ENCODE data around the gene SHMT2.

Gene SHMT2

DNA sequence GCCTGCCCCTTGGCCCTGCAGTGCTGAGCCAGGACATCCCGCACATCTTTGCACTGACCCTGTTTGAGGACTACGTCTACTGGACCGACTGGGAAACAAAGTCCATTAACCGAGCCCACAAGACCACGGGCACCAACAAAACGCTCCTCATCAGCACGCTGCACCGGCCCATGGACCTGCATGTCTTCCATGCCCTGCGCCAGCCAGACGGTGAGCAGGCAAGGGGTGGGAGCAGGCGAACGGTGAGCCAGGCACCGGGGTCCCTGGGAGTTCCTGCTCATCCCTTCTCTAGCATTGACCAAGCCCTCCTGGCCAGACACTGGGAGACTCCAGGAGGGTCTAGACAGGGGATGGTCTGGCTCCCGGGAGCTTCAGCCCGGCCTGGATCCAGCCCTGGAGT lies 30.3 kb upstream of the SHMT2 start:
- no peak for DNase-seq

DNA sequence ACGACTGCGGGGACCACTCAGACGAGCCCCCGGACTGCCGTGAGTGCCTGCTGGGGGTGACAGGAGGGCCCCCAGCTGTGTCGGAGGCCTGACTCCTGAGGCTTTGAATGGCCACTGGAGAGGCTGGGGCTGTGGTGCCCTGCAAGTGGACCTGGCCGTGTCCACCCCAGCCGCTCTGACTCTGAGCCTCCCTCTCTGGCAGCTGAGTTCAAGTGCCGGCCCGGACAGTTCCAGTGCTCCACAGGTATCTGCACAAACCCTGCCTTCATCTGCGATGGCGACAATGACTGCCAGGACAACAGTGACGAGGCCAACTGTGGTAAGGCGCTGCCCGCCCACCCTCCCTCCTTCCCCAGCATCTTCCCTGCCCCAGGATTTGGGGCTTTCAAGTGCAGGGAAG lies 29.0 kb upstream of the SHMT2 start:
- DNase-seq = no peak

GRCh38 chr12:57201219-57201618 lies 28.3 kb upstream of the SHMT2 start:
- no peak for DNase-seq

DNA sequence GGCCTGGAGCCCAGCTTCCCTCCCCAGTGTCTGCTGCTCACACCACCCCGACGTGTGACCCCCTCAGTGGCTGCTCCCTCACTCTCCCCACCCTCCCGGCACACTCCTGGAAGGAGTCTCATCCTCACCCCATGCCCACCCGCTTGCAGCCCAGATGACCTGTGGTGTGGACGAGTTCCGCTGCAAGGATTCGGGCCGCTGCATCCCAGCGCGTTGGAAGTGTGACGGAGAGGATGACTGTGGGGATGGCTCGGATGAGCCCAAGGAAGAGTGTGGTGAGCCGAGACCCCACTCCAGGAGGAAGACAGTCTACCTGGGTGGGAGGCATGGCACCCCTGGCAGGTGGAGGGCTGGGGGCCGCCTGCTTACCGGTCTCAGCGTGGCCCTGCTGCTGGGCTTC lies 27.9 kb upstream of the SHMT2 start:
- DNase-seq = no peak

GRCh38 chr12:57202321-57202720 lies 27.2 kb upstream of the SHMT2 start:
- no peak for DNase-seq

- DNase-seq = no peak
Observed at GRCh38 chr12:57203201-57203600, 26.3 kb upstream of the SHMT2 start.

GRCh38 chr12:57203791-57204190 lies 25.7 kb upstream of the SHMT2 start:
- DNase-seq = no peak

- no peak for DNase-seq
Observed at GRCh38 chr12:57204454-57204853, 25.1 kb upstream of the SHMT2 start.

DNA sequence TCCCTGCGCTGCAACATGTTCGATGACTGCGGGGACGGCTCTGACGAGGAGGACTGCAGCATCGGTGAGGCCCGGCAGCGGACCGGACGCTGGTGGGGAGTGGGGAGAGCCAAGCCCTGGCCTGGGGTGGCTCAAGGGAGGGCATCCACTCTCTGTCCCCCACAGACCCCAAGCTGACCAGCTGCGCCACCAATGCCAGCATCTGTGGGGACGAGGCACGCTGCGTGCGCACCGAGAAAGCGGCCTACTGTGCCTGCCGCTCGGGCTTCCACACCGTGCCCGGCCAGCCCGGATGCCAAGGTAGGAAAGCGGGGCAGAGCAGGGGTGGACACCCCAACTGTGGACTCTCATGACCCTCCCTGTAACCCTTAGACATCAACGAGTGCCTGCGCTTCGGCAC lies 24.3 kb upstream of the SHMT2 start:
- DNase-seq = no peak

GRCh38 chr12:57205931-57206330 lies 23.6 kb upstream of the SHMT2 start:
- DNase-seq = no peak

DNA sequence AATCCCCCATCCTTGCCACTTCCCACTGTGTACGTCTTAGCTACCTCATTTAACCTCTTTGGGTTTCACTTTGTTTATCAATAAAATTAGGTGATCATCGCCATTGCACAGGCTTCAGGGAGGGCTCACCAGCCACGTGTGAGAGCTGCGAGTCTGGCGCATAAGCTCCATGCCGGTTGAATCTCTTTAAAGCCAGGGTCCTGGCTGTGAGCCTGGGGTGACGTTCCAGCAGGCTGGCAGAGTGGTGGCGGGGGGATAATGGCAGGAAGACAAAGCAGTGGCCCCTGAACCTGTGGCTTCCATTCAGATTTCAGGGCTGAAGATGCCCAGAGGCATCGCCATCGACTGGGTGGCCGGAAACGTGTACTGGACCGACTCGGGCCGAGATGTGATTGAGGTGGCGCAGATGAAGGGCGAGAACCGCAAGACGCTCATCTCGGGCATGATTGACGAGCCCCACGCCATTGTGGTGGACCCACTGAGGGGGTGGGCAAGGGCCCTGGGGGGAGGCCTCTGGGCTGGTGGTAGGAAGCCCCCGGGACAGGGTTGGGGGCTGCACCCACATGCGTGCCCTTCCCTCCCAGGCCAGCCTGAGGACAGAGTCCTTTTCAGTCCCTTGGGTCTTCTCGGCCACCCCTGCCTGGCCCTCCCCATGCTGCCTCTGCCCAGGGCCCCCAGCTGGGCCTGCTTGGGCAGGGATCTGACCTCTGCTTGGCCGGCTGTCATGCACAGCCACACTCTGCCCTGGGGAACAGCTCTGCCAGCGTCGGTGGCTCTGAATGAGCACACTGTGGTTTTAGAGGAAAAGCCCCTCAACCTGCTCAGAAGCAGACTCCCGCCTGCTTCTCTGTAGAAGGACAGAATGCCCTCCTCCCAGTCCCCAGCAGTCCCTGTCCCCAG lies 21.5 kb upstream of the SHMT2 start:
- no peak for DNase-seq

DNA sequence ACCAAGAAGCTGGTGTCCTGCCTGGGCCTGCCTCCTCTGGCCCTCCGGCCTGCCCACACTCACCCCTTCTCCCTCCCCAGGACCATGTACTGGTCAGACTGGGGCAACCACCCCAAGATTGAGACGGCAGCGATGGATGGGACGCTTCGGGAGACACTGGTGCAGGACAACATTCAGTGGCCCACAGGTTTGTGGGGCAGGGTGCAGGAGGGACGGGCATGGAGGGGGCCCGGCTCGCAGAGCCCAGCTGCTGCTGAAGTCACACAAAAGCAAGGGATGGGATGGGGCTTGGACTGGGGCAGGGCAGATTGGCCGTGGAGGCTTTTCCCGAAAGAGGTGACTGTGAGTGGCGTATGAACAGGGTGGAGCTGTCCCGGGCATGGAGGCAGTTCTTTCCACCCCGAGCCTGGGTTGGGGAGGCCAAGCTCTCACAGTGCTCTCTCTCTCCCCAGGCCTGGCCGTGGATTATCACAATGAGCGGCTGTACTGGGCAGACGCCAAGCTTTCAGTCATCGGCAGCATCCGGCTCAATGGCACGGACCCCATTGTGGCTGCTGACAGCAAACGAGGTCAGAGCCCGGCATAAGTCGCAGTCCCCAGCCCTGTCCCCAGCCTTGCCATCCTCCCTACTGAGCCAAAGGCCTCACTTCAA lies 20.8 kb upstream of the SHMT2 start:
- DNase-seq = no peak

DNA sequence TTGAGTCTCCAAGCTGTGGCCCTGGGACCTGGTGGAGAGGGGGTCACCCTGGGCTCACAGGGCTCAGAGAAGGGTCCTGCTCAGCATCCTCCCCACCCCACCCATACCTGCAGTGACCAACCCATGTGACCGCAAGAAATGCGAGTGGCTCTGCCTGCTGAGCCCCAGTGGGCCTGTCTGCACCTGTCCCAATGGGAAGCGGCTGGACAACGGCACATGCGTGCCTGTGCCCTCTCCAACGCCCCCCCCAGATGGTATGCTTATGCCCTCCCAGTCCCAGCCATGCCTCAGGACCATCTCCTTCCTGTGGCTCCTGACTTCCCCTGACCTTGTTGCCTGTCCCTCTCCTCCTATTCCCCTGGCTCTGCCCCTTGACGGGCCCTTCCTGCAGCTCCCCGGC lies 19.6 kb upstream of the SHMT2 start:
- no peak for DNase-seq

GRCh38 chr12:57210461-57210860 lies 19.1 kb upstream of the SHMT2 start:
- DNase-seq = no peak

- no peak for DNase-seq
Observed at GRCh38 chr12:57210926-57211692, 18.4 kb upstream of the SHMT2 start.

DNA sequence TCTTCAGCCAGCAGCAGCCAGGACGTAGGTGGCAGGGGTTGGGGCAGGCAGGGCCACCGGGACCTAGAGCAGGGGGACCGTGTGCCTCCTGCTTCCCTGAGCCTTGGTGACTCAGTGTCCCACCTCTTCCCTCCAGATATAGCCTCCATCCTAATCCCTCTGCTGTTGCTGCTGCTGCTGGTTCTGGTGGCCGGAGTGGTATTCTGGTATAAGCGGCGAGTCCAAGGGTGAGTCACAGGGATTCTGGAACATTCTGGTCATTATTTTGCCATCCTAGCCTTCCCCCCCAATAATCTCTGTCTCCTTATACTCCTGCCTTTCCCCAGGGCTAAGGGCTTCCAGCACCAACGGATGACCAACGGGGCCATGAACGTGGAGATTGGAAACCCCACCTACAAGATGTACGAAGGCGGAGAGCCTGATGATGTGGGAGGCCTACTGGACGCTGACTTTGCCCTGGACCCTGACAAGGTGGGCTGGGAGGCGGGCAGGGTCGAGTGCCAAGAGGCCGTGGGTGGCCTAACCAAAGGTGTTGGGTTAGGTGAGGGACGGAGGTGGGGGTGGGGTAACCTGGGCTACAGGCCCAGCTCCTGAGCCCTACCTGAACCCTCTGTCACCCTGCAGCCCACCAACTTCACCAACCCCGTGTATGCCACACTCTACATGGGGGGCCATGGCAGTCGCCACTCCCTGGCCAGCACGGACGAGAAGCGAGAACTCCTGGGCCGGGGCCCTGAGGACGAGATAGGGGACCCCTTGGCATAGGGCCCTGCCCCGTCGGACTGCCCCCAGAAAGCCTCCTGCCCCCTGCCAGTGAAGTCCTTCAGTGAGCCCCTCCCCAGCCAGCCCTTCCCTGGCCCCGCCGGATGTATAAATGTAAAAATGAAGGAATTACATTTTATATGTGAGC lies 17.5 kb upstream of the SHMT2 start:
- no peak for DNase-seq

- DNase-seq = no peak
Observed at GRCh38 chr12:57212701-57213057, 16.8 kb upstream of the SHMT2 start.

GRCh38 chr12:57213058-57213715 lies 16.3 kb upstream of the SHMT2 start:
- DNase-seq = peak; percentile 94

- no peak for DNase-seq
Observed at GRCh38 chr12:57213763-57214397, 15.6 kb upstream of the SHMT2 start.

- peak; percentile 88 for DNase-seq
Observed at GRCh38 chr12:57214398-57214781, 15.1 kb upstream of the SHMT2 start.

DNA sequence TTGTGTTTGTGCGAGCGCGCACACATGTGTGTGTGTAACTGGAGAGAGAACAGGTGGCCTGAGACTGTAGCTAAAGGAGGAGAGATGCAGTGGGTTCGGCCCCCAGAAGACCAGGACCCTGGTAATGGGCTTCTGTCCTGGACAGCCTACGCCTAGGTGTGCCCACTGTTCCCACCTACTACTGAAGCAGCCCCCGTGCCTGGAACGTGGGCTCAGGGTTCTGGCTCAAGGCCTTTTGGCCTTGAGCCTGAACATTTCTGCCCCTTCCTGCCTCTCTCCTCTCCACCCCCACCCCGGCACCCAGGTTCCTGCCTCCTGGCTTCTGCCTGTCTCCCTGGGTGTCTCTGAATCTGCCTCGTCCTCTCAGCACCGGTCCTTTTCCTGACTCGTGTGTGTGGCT lies 14.4 kb upstream of the SHMT2 start:
- DNase-seq = no peak

- DNase-seq = no peak
Observed at GRCh38 chr12:57215668-57216013, 13.9 kb upstream of the SHMT2 start.
